Smooth muscle cell (in vitro differentiated cells): ENCODE measurements around the gene KCNQ1. TPM values are rescaled to one million over a fixed set of nuclear protein-coding genes. Genes with fewer than 3 reads are reported as not detected.

Experiments used
- DNase-seq: peaks from one replicate; lab custom pipeline; 2025; ENCODE audit not compliant: unreplicated experiment; lab: John Stamatoyannopoulos, UW
- H2AFZ ChIP-seq: fragments of 200-600 bp; sonication (generic); 2 replicates; pipeline ENCODE4 v1.6.0; 2016; ENCODE audit warnings: antibody characterized with exemption, low read depth, mild to moderate bottlenecking
- H3F3A ChIP-seq: fragments of 200-600 bp; sonication (generic); 2 replicates; pipeline ENCODE4 v1.6.0; 2017; ENCODE audit warnings: antibody characterized with exemption, low read depth
- H3K27ac ChIP-seq: fragments of 200-600 bp; sonication (generic); 2 replicates; pipeline ENCODE4 v1.5.1; 2016; ENCODE audit warnings: low read depth, mild to moderate bottlenecking
- H3K27me3 ChIP-seq: fragments of 200-600 bp; sonication (generic); 2 replicates; pipeline ENCODE4 v1.6.1; 2016; ENCODE audit warnings: low read depth, mild to moderate bottlenecking
- H3K36me3 ChIP-seq: fragments of 200-600 bp; sonication (generic); 2 replicates; pipeline ENCODE4 v1.5.1; 2016; ENCODE audit warnings: low read depth
- H3K4me1 ChIP-seq: fragments of 200-600 bp; sonication (generic); 2 replicates; pipeline ENCODE4 v1.5.1; 2016; ENCODE audit warnings: low read depth
- H3K4me2 ChIP-seq: fragments of 200-600 bp; sonication (generic); 2 replicates; pipeline ENCODE4 v1.6.0; 2016; ENCODE audit warnings: mild to moderate bottlenecking
- H3K4me3 ChIP-seq: fragments of 200-600 bp; sonication (generic); 2 replicates; pipeline ENCODE4 v1.5.1; 2016; ENCODE audit warnings: mild to moderate bottlenecking
- H3K79me2 ChIP-seq: fragments of 200-600 bp; sonication (generic); 2 replicates; pipeline ENCODE4 v1.6.0; 2016; ENCODE audit warnings: low read depth, mild to moderate bottlenecking
- H3K9ac ChIP-seq: fragments of 200-600 bp; sonication (generic); 2 replicates; pipeline ENCODE4 v1.6.0; 2016; ENCODE audit warnings: low read depth
- H3K9me3 ChIP-seq: fragments of 200-600 bp; sonication (generic); replicated peaks from 2 replicates; pipeline ENCODE4 v1.5.1; 2016; ENCODE audit warnings: low read depth
- H4K20me1 ChIP-seq: fragments of 200-600 bp; sonication (generic); 2 replicates; pipeline ENCODE4 v1.6.0; 2016; ENCODE audit warnings: low read depth
- CTCF ChIP-seq: fragments of 200-600 bp; sonication (generic); IDR thresholded peaks from 2 replicates; pipeline ENCODE4 v1.5.1; 2017; ENCODE audit warnings: borderline replicate concordance, mild to moderate bottlenecking, antibody characterized with exemption; ENCODE audit not compliant: insufficient read depth, poor library complexity, severe bottlenecking
- WGBS: methylation state at CpG from one replicate; pipeline ENCODE4 v1.1.7; 2016; ENCODE audit warnings: low lambda C conversion rate; 5-methylcytosine and 5-hydroxymethylcytosine counted together
- polyA plus RNA-seq: library from polyadenylated mRNA; unstranded; fragments of >200 nt; fragmentation: Nextera tagmentation; extraction: Ambion mirVana; gene quantifications from 2 replicates; pipeline ENCODE4 v1.2.1, GENCODE V29; 2016
- total RNA-seq: library from RNA; depleted of rRNA; stranded (reverse); fragments of >200 nt; gene quantifications from 2 replicates; pipeline ENCODE4 v1.2.3, GENCODE V29; 2014

KCNQ1 gene
- total and polyA plus RNA-seq, 2 experiments from 2014 or later = 1.3 to 2.3 TPM

- H3K79me2 ChIP-seq = no peaks in the 10 kb centered on the region
- peaks cover 6% of the 10 kb centered on the region for H3K27me3 ChIP-seq
- H3K4me2 ChIP-seq = no peak overlapping the region
- H2AFZ ChIP-seq = no peak overlapping the region
- WGBS = 49% methylated on average over 14 of the region's 14 CpGs
- H3K4me1 ChIP-seq = peaks cover 14% of the 10 kb centered on the region
- H3K4me3 ChIP-seq = no peak overlapping the region
- no peaks in the 10 kb centered on the region for H4K20me1 ChIP-seq
- peak; percentile 95 for TF ChIP-seq CTCF
- no peak overlapping the region for H3K27ac ChIP-seq
- no peaks in the 10 kb centered on the region for H3K36me3 ChIP-seq
- no peak overlapping the region for H3K9ac ChIP-seq
- DNase-seq = peak; percentile 55
- peaks cover 7% of the 10 kb centered on the region for H3F3A ChIP-seq
- H3K9me3 ChIP-seq = no peaks in the 10 kb centered on the region
Observed at GRCh38 chr11:2531277-2531986, 86.6 kb downstream of the KCNQ1 start.

- Histone ChIP-seq H2AFZ (no peak overlapping the region), H3K9me3 (no peaks in the 10 kb centered on the region), H3K27ac (no peak overlapping the region), H4K20me1 (no peaks in the 10 kb centered on the region), H3K4me1 (peaks cover 14% of the 10 kb centered on the region), H3K4me3 (no peak overlapping the region), H3K4me2 (peak overlapping the region; percentile 84), H3K79me2 (no peaks in the 10 kb centered on the region), H3F3A (peaks cover 7% of the 10 kb centered on the region), H3K36me3 (no peaks in the 10 kb centered on the region), H3K9ac (no peak overlapping the region), H3K27me3 (peaks cover 6% of the 10 kb centered on the region)
- TF ChIP-seq CTCF = no peak
- DNase-seq = no peak
- WGBS = 82% methylated on average over 21 of the region's 21 CpGs
Observed at GRCh38 chr11:2531987-2532703, 87.3 kb downstream of the KCNQ1 start.

GRCh38 chr11:2532704-2533586 lies 88.1 kb downstream of the KCNQ1 start:
- Histone ChIP-seq H4K20me1 (no peaks in the 10 kb centered on the region), H3K4me3 (peak overlapping the region; percentile 31), H3K27ac (peak overlapping the region; percentile 96), H3K27me3 (peaks cover 6% of the 10 kb centered on the region), H3K9ac (peak overlapping the region; percentile 80), H3F3A (peaks cover 7% of the 10 kb centered on the region), H3K36me3 (no peaks in the 10 kb centered on the region), H2AFZ (peak overlapping the region; percentile 66), H3K4me1 (peaks cover 14% of the 10 kb centered on the region), H3K9me3 (no peaks in the 10 kb centered on the region), H3K79me2 (no peaks in the 10 kb centered on the region), H3K4me2 (peak overlapping the region; percentile 84)
- WGBS = 13% methylated on average over 42 of the region's 43 CpGs
- peak; percentile 99 for TF ChIP-seq CTCF
- DNase-seq = peak; percentile 89
